DMS53 (cell line): Measurements from ENCODE around the gene KIAA0825.
"Not testable (repeated sequence)": the region's sequence is repeated elsewhere in the genome, so short reads cannot be mapped to it uniquely, and the experiment has no call there.

Experiments
- DNase-seq: peaks from one replicate; lab custom pipeline; 2025; lab: John Stamatoyannopoulos, UW

Gene KIAA0825

GRCh38 chr5:94375801-94376200, 242.6 kb downstream of the KIAA0825 start:
- peak; percentile 46 for DNase-seq

GRCh38 chr5:94374336-94374735, 244.1 kb downstream of the KIAA0825 start:
- peak; percentile 65 for DNase-seq

- DNase-seq = no peak
Measured at GRCh38 chr5:94367900-94368299, 250.5 kb downstream of the KIAA0825 start.

GRCh38 chr5:94366811-94367210, 251.6 kb downstream of the KIAA0825 start:
- DNase-seq = no peak

DNA sequence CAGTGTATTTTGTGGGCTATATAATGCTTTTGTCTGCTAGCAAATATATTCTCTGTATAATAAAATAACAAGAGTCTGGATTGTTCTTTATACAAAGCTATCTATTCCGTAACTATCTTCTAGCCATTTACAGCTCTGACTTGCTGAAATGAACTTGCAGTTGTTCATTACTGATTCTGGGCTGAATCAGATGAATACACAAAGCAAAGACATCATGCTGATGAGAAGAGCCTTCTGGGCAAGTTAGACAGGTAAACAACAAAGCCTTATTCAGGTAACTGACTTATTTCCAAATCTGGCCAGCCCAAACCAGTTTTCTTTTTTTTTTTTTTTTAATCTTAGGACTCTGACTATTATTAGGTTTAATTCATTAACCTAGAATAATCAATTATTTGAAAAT, 255.5 kb downstream of the KIAA0825 start:
- peak; percentile 22 for DNase-seq

DNA sequence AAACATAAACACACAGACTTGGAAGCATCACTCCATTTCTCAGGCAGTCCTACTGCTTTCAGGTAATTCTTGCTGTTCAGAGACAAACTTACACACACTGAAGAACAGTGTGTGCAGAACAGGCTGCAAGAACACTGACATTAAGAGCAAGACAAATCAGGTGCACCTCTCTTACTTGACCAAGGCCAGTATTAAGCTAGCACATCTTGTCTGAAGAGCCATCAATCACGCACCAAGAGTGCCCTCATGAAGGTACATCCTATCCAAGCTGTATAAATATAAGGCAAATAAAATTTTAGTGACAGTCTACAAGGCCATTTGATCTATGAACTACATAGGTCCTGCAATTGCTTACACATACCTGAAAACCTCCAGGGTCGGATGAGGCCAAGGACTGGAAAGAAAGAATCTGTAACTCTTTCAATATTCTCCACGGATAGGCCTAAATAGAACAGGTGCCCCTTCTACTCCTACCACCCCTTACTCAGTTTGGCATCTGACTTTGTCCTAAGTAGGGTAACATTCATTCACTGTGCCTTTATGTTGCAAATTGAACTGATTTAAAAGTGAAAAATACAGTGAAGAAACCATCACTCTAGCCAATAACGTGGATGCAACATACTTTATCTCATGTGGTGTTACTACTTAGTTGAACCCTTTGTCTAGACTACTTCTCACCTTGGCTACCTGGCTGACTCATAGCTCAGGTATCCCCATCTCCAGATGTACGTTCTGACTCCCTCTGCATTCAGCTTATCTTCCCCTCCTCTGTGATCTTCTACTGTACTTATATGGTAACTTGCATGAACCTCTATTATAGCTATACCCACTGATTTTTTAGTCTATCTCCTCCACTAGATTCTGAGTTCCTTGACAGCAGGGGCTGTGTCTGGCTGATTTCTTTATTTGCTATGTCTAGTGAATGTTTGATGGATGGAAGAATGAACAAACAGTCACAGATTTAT, 256.3 kb downstream of the KIAA0825 start:
- peak; percentile 26 for DNase-seq

- no peak for DNase-seq
Measured at GRCh38 chr5:94361161-94361560, 257.2 kb downstream of the KIAA0825 start.

GRCh38 chr5:94360382-94361130, 257.8 kb downstream of the KIAA0825 start:
- no peak for DNase-seq

DNA sequence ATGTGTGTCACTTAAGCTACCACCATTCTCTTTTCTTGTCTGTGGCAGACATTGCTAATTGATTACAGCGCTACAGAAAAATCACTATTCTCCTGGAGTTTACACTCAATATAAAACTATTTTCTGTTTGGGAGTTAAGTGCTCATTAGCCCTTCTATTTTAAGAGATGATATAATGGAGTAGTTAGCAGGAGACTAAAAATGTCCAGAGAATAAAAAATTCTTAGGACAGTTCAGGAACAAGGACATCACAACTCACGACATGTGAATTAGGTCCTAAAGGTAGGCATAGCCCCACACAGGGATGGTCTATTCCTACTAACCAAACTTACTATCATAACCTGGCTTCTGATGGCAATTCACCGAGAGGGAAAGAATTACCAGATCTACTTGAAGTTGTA, 258.5 kb downstream of the KIAA0825 start:
- no peak for DNase-seq

GRCh38 chr5:94355811-94356210, 262.6 kb downstream of the KIAA0825 start:
- DNase-seq = no peak

DNA sequence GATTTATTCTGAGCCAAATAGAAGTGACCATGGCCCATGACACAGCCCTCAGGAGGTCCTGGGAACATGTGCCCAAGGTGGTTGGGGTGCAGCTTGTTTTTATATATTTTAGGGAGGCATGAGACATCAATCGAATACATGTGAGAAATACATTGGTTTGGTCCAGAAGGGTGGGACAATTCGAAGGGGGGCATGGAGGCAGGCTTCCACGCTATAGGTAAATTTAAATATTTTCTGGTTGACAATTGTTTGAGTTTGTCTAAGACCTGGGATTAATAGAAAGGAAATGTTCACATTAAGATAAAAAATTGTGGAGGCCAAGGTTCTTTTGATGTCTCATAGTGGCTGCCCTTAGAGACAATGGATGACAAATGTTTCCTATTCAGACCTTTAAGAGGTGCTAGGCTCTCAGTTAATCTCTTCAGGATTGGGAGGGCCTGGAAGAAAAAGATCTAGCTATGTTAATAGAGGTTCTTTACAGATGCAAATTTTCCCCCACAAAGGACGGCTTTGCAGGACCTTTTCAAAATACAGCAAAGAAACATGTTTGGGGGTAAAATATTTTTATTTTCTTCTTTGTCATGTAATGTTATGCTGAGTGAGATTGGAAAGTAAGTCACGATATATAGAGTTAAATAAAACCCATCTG, 263.4 kb downstream of the KIAA0825 start:
- DNase-seq = not testable (repeated sequence)

DNA sequence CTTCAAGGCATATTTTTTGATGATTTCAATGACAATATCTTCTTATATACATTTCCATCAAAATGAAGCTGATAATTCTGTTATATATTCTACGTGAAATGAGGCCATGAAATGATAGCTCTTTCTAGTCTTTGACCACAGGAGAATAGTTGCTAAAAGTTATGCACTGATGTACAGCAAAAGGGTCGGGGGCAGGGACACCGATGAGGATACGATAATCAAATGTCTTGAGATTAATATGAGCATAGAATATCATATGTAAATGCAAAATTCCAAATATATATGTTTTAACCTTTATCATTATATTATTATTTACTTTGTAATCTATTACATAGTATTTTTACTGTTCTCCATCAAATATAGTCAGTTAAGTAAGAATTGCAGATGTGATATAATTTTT, 264.8 kb downstream of the KIAA0825 start:
- no peak for DNase-seq

DNA sequence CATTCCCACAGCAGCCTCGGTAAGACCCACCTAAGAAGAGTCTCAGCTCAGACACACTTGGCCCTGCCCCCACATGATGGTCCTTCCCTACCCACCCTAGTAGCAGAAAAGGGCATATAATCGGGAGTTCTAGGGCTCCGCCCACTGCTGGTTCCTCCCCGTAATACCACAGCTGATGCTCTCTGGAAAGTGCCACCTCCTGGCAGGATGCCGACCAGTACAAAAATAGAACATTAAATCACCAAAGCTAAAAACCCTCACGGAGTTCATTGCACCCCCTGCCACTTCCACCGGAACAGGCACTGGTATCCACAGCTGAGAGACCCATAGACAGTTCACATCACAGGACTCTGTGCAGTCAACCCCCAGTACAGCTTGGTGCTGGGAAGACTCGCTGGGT, 271.3 kb downstream of the KIAA0825 start:
- DNase-seq = no peak

DNA sequence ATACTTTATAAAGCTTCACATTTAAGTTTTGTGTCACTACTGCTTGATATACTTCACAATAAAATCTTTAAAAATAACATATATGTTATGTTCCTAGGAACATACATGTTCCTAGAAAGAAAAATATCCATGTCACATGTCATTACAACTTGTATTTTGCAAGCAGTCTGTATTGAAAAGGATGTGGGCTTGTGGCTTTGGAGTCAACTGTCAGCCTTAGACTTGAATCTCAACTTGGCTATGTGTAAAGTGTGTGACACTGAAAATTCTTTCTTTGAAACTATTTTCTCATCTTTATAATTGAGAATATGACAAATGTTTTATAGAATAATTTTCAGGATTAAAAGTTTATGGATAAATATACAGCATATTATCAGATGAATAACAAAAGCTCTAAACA, 273.1 kb downstream of the KIAA0825 start:
- no peak for DNase-seq

DNA sequence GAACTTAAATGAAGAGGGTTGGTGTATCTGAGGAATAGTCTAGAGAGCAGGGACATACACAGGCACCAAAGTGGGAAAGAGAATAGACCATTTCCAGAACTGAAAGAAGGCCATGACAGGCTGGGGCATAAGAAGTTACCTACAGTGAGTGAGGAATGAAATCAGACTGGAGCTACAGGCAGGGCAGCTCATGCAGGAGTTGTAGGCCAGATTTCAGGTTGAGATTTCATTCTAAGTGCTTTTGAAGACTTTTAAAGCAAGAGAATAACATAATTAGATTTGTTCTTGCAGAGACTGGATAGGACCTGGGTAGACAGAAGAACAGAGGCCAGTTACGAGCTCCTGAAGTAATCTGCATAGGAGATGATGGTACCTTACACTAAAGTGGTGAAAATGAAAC, 280.8 kb downstream of the KIAA0825 start:
- DNase-seq = no peak

DNA sequence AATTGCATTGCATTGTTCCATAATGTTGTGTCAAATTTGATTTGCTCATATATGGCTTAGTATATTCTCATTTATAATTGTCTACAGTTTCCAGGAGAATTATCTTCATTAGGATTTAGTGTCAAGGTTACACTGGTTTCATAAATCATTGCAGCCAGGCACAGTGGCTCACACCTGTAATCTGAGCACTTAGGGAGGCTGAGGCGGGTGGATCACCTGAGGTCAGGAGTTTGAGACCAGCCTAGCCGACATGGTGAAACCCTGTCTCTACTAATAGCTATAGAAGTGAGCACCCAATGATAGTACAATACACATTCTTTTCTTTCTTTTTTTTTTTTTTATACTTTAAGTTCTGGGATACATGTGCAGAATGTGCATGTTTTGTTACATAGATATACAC, 282.5 kb downstream of the KIAA0825 start:
- DNase-seq = no peak

GRCh38 chr5:94329115-94329514, 289.3 kb downstream of the KIAA0825 start:
- peak; percentile 61 for DNase-seq

- DNase-seq = no peak
Measured at GRCh38 chr5:94326586-94326985, 291.8 kb downstream of the KIAA0825 start.

DNA sequence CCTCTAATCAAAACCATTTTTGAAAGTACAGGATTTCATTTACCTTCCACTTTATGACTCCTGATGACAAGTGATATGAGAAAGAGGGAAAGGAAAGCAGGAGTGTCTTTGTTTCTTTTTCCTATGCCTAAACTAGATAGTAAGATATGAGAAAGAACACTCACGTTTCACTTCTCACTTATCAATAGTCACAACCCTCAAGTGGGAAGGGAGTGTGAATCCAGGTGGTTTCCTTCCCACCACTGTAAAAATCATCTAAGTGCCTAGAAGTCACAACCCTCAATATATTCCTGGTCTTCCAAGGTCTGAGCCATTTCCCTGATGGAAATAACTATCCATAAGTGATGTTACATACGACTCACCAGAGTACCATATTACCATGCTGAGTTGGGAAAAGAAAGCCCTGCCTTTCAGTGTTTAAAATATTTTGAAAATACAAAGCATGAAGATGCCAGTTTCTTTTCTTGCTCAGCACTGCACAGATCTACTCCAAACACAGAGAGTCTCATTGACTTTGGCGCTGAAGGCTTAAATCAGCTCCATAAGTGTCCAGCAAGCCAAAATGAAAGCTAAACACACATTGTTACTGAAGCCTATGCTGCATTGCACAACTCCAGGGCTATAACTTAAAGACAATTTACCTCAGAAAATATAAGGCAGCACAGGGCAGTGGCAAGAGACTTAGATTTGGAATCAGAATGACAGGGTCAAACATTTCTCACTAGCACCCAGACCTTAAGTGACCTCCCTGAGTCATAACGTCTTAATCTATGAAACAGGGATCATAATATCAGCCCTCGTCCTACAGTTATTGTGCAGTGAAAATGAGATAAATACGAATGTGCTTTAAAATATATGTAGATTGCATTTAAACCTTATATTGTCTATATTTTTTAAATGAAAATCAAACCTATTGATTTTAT, 301.2 kb downstream of the KIAA0825 start:
- no peak for DNase-seq

DNA sequence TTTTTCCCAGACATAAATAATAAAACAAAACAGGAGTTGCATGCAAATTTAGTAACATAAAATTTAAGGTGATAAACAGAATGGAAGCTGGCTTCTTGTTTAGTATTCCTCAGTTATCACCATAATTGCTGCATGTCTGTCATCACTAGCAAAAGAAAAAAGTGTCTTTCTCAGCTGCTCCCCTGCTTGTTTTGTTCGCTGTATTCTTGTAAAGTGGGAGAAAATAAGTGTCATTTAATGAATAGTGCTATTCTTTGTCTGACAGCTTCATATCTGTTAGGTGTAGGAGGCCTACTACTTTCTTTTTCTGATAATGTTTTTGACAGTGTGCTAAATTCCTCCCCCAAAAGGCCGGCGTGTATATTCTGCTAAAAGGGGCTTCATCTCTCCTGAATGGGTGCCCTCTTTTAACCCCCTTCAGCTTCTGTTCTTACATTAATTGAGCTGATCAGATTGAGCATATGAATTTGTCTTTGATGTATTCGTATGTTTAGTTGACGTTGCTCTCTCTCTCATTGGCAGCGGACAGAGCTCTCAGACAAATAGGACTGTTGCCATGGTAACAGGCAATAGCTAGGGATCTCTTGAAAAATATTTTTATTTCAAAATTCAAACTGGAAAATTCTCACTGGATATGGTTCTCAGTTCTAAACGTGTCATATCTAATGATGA, 303.8 kb downstream of the KIAA0825 start:
- DNase-seq = peak; percentile 21

DNA sequence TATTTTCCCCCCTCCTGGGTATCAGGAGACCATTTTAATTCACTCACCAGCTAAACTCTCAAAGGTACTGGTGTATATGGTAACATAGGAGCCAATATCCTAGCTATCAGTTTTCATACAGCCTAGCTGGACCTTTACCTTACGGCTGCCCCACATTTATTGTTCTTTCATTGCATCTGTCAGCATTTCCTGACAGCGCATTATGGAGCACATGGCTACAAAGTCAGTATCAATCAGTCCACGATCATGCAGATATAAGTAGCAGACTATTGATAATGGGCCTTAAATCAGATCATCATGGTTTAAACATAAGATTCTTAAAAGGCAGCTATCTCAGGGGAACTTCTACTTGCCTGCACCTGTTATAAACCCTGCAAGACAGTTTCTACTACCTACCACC, 304.7 kb downstream of the KIAA0825 start:
- no peak for DNase-seq
